GM23338 (cell line): ENCODE data around the gene SPRY1.

Experiments used
- CREB1 ChIP-seq: fragments of 250-450 bp; sonication (Bioruptor Pico); IDR thresholded peaks from 2 replicates; pipeline ENCODE4 v1.5.0; 2020; ENCODE audit warnings: low read depth, mild to moderate bottlenecking, moderate library complexity
- CTCF ChIP-seq, 2 experiments: fragments of 200-600 bp in 1 of 2; sonication (generic) in 1 of 2; conservative IDR thresholded peaks; 2 replicates each; pipeline versions ENCODE4 v1.5.1 to v1.6.1; 2016 to 2017; ENCODE audit warnings: antibody characterized with exemption in 2 of 2, low read depth in 2 of 2, mild to moderate bottlenecking in 2 of 2, moderate library complexity in 1 of 2
- ETS1 ChIP-seq: IDR thresholded peaks from 2 replicates; pipeline ENCODE4 v1.6.1; 2016; ENCODE audit warnings: antibody characterized with exemption
- EZH2 ChIP-seq: fragments of 200-600 bp; sonication (generic); IDR thresholded peaks from one replicate; pipeline ENCODE4 v1.8.0; 2017; ENCODE audit warnings: antibody characterized with exemption, mild to moderate bottlenecking, low read depth; ENCODE audit not compliant: unreplicated experiment
- EZH2phosphoT487 ChIP-seq: fragments of 200-600 bp; sonication (generic); IDR thresholded peaks from one replicate; pipeline ENCODE4 v1.8.1; 2018; ENCODE audit warnings: antibody characterized with exemption; ENCODE audit not compliant: unreplicated experiment
- JUNB ChIP-seq: IDR thresholded peaks from one replicate; pipeline ENCODE4 v1.6.1; 2016; ENCODE audit warnings: antibody characterized with exemption; ENCODE audit not compliant: unreplicated experiment
- POLR2AphosphoS5 ChIP-seq: IDR thresholded peaks from 2 replicates; pipeline ENCODE4 v1.6.1; 2016; ENCODE audit warnings: antibody characterized with exemption, low read depth
- REST ChIP-seq: IDR thresholded peaks from one replicate; pipeline ENCODE4 v1.6.1; 2018; ENCODE audit warnings: antibody characterized with exemption; ENCODE audit not compliant: unreplicated experiment
- ZNF114 ChIP-seq: fragments of 250-450 bp; sonication (Bioruptor Pico); IDR thresholded peaks from 2 replicates; pipeline ENCODE4 v1.5.0; 2020; ENCODE audit warnings: mild to moderate bottlenecking, moderate library complexity

- no peak for TF ChIP-seq EZH2phosphoT487
- TF ChIP-seq CTCF (conservative IDR thresholded peaks at IDR 0.05; ENCODE audit: low read depth in 2 of 2), result no peak
- no peak for TF ChIP-seq CREB1 (CRISPR knock-in tag)
- no peak for TF ChIP-seq JUNB
- TF ChIP-seq POLR2AphosphoS5, result no peak
- TF ChIP-seq ZNF114 (CRISPR knock-in tag), result no peak
- TF ChIP-seq ETS1, result no peak
- TF ChIP-seq EZH2, result no peak
- TF ChIP-seq REST, result no peak
Observed at GRCh38 chr4:123409334-123409733, 12.7 kb downstream of the SPRY1 start.
